ENCODE data around the gene SMIM20.

Gene SMIM20

GRCh38 chr4:25976780-25977179, 62.8 kb downstream of the SMIM20 start:
- ChIA-PET CTCF (no interaction called here), POLR2A (ENCODE audit: low non-redundant PET) (no interaction called here)
- no peak overlapping the region for H3K27ac ChIP-seq
- DNase-seq (ENCODE audit: low spot score): no peak
- TF ChIP-seq CTCF (conservative IDR thresholded peaks at IDR 0.05; ENCODE audit: low read depth): no peak

GRCh38 chr4:25977397-25978170, 63.6 kb downstream of the SMIM20 start:
- ChIA-PET CTCF (no interaction called here), POLR2A (ENCODE audit: low non-redundant PET) (no interaction called here)
- TF ChIP-seq CTCF (conservative IDR thresholded peaks at IDR 0.05; ENCODE audit: low read depth): no peak
- no peak overlapping the region for H3K27ac ChIP-seq
- DNase-seq (ENCODE audit: low spot score): no peak

- no peak for DNase-seq (ENCODE audit: low spot score)
- CTCF ChIA-PET: no interaction called here
- H3K27ac ChIP-seq: no peak overlapping the region
- no peak for TF ChIP-seq CTCF (conservative IDR thresholded peaks at IDR 0.05; ENCODE audit: low read depth)
- POLR2A ChIA-PET (ENCODE audit: low non-redundant PET): no interaction called here
Measured at GRCh38 chr4:25978327-25978726, 64.3 kb downstream of the SMIM20 start.

Data from RWPE1 (cell line).